ENCODE measurements around the gene SERPINA1.

SERPINA1 gene

DNA sequence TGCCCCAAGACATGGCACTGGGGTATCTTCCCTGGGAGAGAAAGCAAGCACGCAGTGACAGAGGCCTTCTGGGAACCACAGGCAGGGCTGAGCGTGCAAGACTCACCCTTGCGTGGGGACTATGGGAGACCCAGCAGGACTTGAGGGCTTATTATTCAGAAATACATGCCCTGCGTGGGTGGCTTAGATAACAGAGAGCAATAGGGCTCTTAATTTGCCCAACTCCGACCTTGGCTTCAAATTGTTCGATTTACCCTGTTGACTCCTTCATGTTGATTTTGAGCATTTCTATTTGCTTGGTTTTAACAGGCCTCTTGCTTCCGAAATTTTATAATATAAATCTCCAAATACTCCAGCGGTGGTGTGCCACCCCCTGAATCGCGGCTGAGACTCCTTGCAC, 5.1 kb upstream of the SERPINA1 start:
- TF ChIP-seq, protein P1, sequence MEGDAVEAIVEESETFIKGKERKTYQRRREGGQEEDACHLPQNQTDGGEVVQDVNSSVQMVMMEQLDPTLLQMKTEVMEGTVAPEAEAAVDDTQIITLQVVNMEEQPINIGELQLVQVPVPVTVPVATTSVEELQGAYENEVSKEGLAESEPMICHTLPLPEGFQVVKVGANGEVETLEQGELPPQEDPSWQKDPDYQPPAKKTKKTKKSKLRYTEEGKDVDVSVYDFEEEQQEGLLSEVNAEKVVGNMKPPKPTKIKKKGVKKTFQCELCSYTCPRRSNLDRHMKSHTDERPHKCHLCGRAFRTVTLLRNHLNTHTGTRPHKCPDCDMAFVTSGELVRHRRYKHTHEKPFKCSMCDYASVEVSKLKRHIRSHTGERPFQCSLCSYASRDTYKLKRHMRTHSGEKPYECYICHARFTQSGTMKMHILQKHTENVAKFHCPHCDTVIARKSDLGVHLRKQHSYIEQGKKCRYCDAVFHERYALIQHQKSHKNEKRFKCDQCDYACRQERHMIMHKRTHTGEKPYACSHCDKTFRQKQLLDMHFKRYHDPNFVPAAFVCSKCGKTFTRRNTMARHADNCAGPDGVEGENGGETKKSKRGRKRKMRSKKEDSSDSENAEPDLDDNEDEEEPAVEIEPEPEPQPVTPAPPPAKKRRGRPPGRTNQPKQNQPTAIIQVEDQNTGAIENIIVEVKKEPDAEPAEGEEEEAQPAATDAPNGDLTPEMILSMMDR (IDR thresholded peaks at IDR 0.05; ENCODE audit: low read depth, low read length), result no peak
- H3K27ac ChIP-seq, result no peak overlapping the region
- no peak overlapping the region for H3K4me3 ChIP-seq (ENCODE audit: low read depth, low read length)
- H3K36me3 ChIP-seq, result no peaks in the 10 kb centered on the region
- H3K9me3 ChIP-seq (ENCODE audit: severe bottlenecking), result no peaks in the 10 kb centered on the region
- peaks cover 48% of the 10 kb centered on the region for H3K27me3 ChIP-seq (ENCODE audit: insufficient read depth, low read depth, severe bottlenecking)
- DNase-seq, result no peak

DNA sequence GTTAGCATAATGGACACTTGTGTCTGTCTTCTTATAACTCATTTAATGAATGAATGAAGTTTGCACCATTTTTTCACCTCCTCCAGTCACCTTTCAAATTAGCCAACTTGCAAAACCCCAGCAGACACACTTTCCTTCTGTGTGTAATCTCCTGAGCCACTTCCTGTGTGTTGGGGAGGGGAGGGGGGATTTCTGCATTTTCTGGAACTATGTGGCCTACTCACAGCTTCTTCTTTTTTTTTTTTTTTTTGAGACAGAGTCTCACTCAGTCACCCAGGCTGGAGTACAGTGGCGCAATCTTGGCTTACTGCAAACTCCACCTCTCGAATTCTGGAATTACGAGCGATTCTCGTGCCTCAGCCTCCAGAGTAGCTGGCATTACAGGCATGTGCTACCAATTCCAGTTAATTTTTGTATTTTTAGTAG, 4.1 kb upstream of the SERPINA1 start:
- no peak for DNase-seq
- no peak overlapping the region for H3K4me3 ChIP-seq (ENCODE audit: low read depth, low read length)
- H3K36me3 ChIP-seq, result no peaks in the 10 kb centered on the region
- H3K27me3 ChIP-seq (ENCODE audit: insufficient read depth, low read depth, severe bottlenecking), result peaks cover 42% of the 10 kb centered on the region
- H3K9me3 ChIP-seq (ENCODE audit: severe bottlenecking), result no peaks in the 10 kb centered on the region
- TF ChIP-seq, protein P1 (IDR thresholded peaks at IDR 0.05; ENCODE audit: low read depth, low read length), result no peak
- no peak overlapping the region for H3K27ac ChIP-seq

DNA sequence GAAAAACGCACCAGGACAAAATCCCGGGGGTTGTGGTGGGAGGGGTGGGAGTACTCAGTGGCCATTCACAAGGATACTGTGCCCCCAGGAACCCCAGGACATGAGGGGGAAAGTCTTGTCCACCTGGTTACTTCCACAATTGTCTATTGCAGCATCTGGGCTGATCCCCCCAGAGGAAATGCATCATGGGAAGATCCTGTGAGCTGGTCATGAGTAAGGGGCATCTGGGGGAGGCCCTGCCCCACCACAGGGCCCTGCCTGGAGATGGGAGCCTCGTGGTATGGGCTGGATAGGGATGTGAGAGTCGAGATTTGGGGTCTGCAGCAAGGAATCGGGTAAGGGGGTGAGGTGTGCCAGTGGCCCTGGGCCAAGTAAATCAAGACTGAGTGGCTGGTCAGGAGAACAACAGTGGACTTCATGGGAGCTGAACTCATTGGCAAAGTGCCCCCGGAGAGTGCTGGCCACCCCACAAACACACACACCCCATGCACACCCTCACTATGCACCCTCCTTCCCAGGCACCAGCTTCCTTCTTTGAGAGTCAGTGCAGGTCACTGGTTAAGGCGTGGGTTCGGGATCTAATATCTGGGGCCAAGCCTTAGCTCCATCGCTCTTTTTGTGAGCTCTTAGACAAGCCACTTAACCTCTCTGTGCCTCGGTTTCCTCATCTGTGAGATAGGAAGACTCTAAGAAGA, 3.0 kb upstream of the SERPINA1 start:
- Histone ChIP-seq H3K9me3 (ENCODE audit: severe bottlenecking) (no peaks in the 10 kb centered on the region), H3K4me3 (ENCODE audit: low read depth, low read length) (no peak overlapping the region), H3K27ac (no peak overlapping the region), H3K27me3 (ENCODE audit: insufficient read depth, low read depth, severe bottlenecking) (peaks cover 31% of the 10 kb centered on the region), H3K36me3 (no peaks in the 10 kb centered on the region)
- DNase-seq, result no peak
- TF ChIP-seq, protein P1 (IDR thresholded peaks at IDR 0.05; ENCODE audit: low read depth, low read length), result no peak

DNA sequence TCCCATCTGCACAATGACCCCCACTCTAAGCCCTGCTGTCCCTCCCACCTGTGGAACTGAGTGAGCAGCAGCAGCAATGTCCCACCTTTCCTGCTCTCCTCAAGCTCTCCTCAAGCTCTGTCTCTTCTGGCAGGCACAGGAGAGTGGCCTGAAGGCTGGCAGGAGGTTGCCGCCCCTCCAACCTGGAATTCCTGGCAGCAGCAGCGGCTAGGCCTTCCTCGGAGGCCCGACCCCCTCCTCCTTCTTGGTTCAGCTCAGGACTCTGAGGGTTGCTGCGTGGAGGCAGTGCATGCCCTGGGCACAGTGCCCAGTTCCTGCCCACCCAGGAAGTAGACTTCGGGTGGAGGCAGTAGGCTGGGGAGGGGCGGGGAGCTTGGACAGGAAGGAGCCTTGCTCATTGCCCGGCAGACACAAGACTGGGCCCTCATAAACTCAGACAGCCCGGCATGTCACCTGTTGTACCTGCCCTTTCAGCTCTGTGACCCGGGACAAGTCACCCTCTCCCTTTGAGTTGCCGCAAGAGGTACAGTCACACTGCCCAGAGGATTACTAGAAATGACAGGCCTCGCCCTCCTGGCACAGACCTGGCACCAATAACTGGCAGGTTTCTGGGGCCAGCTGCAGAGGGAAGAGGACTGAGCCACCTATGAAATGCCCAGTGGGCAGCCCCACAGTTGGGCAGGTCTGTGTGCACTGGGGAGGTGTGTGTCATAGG, 2.1 kb upstream of the SERPINA1 start:
- DNase-seq, result no peak
- H3K4me3 ChIP-seq (ENCODE audit: low read depth, low read length), result no peak overlapping the region
- H3K9me3 ChIP-seq (ENCODE audit: severe bottlenecking), result no peaks in the 10 kb centered on the region
- no peaks in the 10 kb centered on the region for H3K36me3 ChIP-seq
- no peak overlapping the region for H3K27ac ChIP-seq
- TF ChIP-seq, protein P1 (IDR thresholded peaks at IDR 0.05; ENCODE audit: low read depth, low read length), result no peak
- H3K27me3 ChIP-seq (ENCODE audit: insufficient read depth, low read depth, severe bottlenecking), result peaks cover 31% of the 10 kb centered on the region

DNA sequence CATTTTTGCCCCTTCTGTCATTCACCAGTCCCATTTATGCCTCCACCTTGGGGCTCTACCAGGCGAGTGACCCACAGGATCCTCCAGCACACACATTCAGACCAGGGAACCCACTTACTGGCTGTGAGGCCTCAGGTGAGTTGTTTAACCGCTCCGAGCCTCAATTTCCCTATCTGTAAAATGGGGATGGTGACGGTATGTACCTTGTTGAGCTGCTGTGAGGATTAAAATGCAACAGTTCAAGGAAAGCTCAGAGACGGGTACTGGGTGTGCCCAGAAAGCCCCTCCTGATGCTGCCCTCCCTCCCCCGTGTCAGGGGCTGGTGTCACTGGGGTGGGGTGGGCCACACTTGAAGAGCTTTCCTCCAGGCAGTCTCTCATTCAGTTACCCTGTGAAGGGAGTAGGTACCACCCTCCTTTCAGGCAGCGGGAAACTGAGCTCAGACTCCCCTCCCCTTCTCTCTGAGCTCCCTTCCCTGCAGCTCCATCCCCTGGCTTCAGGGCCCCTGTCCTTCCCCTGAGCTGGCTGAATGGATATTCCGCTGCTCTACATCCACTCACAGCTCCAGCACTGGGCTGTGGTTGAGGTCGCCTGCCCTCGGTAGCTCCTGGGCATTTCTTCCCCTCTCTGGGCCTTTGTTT, 1.4 kb upstream of the SERPINA1 start:
- DNase-seq, result no peak
- Histone ChIP-seq H3K27me3 (ENCODE audit: insufficient read depth, low read depth, severe bottlenecking) (peaks cover 27% of the 10 kb centered on the region), H3K27ac (no peak overlapping the region), H3K36me3 (no peaks in the 10 kb centered on the region), H3K9me3 (ENCODE audit: severe bottlenecking) (no peaks in the 10 kb centered on the region), H3K4me3 (ENCODE audit: low read depth, low read length) (no peak overlapping the region)
- TF ChIP-seq, protein P1 (IDR thresholded peaks at IDR 0.05; ENCODE audit: low read depth, low read length), result no peak
